ENCODE data around the gene ANKFN1.

The ANKFN1 gene

GRCh38 chr17:56532926-56533325 is 379.7 kb downstream of the ANKFN1 start:
- H2AFZ ChIP-seq (ENCODE audit: low read length), result no peak overlapping the region
- no peak overlapping the region for H3K9ac ChIP-seq (ENCODE audit: low read depth, low read length, poor library complexity, severe bottlenecking)
- H3K4me3 ChIP-seq (ENCODE audit: low read length, poor library complexity, severe bottlenecking), result no peak overlapping the region
- H3K79me2 ChIP-seq (ENCODE audit: insufficient read depth, low read length), result no peaks in the 10 kb centered on the region
- no peaks in the 10 kb centered on the region for H3K36me3 ChIP-seq (ENCODE audit: insufficient read depth, low read length)
- H3K27me3 ChIP-seq (ENCODE audit: insufficient read depth, low read length, poor library complexity, severe bottlenecking), result no peaks in the 10 kb centered on the region
- TF ChIP-seq EZH2phosphoT487 (IDR thresholded peaks at IDR 0.05; ENCODE audit: borderline replicate concordance), result no peak
- no peak for TF ChIP-seq CTCF (conservative IDR thresholded peaks at IDR 0.05; ENCODE audit: low read length)
- no peaks in the 10 kb centered on the region for H3F3A ChIP-seq (ENCODE audit: low read depth)
- H3K9me3 ChIP-seq (ENCODE audit: insufficient read depth, low read depth, low read length), result no peaks in the 10 kb centered on the region
- no peak overlapping the region for H3K4me2 ChIP-seq (ENCODE audit: low read depth, low read length, poor library complexity, severe bottlenecking)
- H3K4me1 ChIP-seq (ENCODE audit: insufficient read depth, low read length, poor library complexity, severe bottlenecking), result no peaks in the 10 kb centered on the region
- no peaks in the 10 kb centered on the region for H4K20me1 ChIP-seq (ENCODE audit: insufficient read depth, low read length, poor library complexity, severe bottlenecking)
- H3K9me2 ChIP-seq (replicated peaks; ENCODE audit: low read depth, low read length), result no peaks in the 10 kb centered on the region

GRCh38 chr17:56536766-56537165 is 383.5 kb downstream of the ANKFN1 start:
- no peak overlapping the region for H2AFZ ChIP-seq (ENCODE audit: low read length)
- no peaks in the 10 kb centered on the region for H4K20me1 ChIP-seq (ENCODE audit: insufficient read depth, low read length, poor library complexity, severe bottlenecking)
- no peak overlapping the region for H3K4me3 ChIP-seq (ENCODE audit: low read length, poor library complexity, severe bottlenecking)
- H3K4me2 ChIP-seq (ENCODE audit: low read depth, low read length, poor library complexity, severe bottlenecking), result no peak overlapping the region
- no peak for TF ChIP-seq CTCF (conservative IDR thresholded peaks at IDR 0.05; ENCODE audit: low read length)
- no peaks in the 10 kb centered on the region for H3K9me3 ChIP-seq (ENCODE audit: insufficient read depth, low read depth, low read length)
- no peaks in the 10 kb centered on the region for H3K27me3 ChIP-seq (ENCODE audit: insufficient read depth, low read length, poor library complexity, severe bottlenecking)
- H3K4me1 ChIP-seq (ENCODE audit: insufficient read depth, low read length, poor library complexity, severe bottlenecking), result no peaks in the 10 kb centered on the region
- H3K9ac ChIP-seq (ENCODE audit: low read depth, low read length, poor library complexity, severe bottlenecking), result no peak overlapping the region
- no peaks in the 10 kb centered on the region for H3K79me2 ChIP-seq (ENCODE audit: insufficient read depth, low read length)
- H3F3A ChIP-seq (ENCODE audit: low read depth), result no peaks in the 10 kb centered on the region
- no peaks in the 10 kb centered on the region for H3K36me3 ChIP-seq (ENCODE audit: insufficient read depth, low read length)
- H3K9me2 ChIP-seq (replicated peaks; ENCODE audit: low read depth, low read length), result no peaks in the 10 kb centered on the region

GRCh38 chr17:56540836-56541235 is 387.6 kb downstream of the ANKFN1 start:
- Histone ChIP-seq H3F3A (ENCODE audit: low read depth) (no peaks in the 10 kb centered on the region), H2AFZ (ENCODE audit: low read length) (no peak overlapping the region), H3K27me3 (ENCODE audit: insufficient read depth, low read length, poor library complexity, severe bottlenecking) (no peaks in the 10 kb centered on the region), H4K20me1 (ENCODE audit: insufficient read depth, low read length, poor library complexity, severe bottlenecking) (no peaks in the 10 kb centered on the region), H3K36me3 (ENCODE audit: insufficient read depth, low read length) (no peaks in the 10 kb centered on the region), H3K9me2 (replicated peaks; ENCODE audit: low read depth, low read length) (no peaks in the 10 kb centered on the region), H3K9me3 (ENCODE audit: insufficient read depth, low read depth, low read length) (no peaks in the 10 kb centered on the region), H3K4me3 (ENCODE audit: low read length, poor library complexity, severe bottlenecking) (no peak overlapping the region), H3K4me1 (ENCODE audit: insufficient read depth, low read length, poor library complexity, severe bottlenecking) (no peaks in the 10 kb centered on the region), H3K9ac (ENCODE audit: low read depth, low read length, poor library complexity, severe bottlenecking) (no peak overlapping the region), H3K4me2 (ENCODE audit: low read depth, low read length, poor library complexity, severe bottlenecking) (no peak overlapping the region), H3K79me2 (ENCODE audit: insufficient read depth, low read length) (no peaks in the 10 kb centered on the region)
- TF ChIP-seq EZH2phosphoT487 (IDR thresholded peaks at IDR 0.05; ENCODE audit: borderline replicate concordance), result no peak
- no peak for TF ChIP-seq CTCF (conservative IDR thresholded peaks at IDR 0.05; ENCODE audit: low read length)

Measured in Loucy (cell line).